ENCODE measurements around the gene MLKL.

MLKL gene

GRCh38 chr16:74700438-74701225 lies at the start of gene MLKL:
Gene MLKL (minus strand): TSS chr16:74700862. CDS start chr16:74695757, 5,105 bp downstream.
- no peak for TF ChIP-seq CTCF (IDR thresholded peaks at IDR 0.05; ENCODE audit: low read depth, low read length)

GRCh38 chr16:74749291-74750055 lies 48.8 kb upstream of the MLKL start:
- no peak overlapping the region for H3K4me3 ChIP-seq (ENCODE audit: low read depth, low read length)
- no peak for TF ChIP-seq CTCF (IDR thresholded peaks at IDR 0.05; ENCODE audit: low read depth, low read length)

More at GRCh38 chr16:74700438-74701225, at the start of gene MLKL:
- H3K4me3 ChIP-seq (ENCODE audit: low read depth, low read length): peak within 1 kb of the TSS; percentile 91

DNA sequence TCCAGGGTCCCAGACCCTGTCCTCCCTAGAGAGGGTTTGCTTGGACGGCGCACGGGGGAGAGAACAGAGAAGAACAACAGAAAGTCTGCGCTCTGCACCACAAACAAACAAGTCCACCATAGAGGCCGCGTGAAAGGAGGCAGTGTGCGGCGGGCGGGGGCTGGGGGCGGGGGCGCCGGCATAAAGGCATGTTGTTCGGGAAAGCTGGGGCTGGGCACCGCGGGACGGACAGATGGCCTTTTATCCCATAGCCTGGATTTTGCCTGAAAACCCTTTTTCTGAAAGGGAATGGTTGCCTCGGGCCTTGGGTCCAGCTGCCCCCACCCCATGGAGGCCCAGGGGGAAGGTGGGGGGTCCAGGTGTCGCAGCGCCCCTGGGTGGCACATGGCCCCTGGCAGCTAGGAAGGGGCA lies 48.0 kb upstream of the MLKL start:
- TF ChIP-seq CTCF (IDR thresholded peaks at IDR 0.05; ENCODE audit: low read depth, low read length): no peak
- H3K4me3 ChIP-seq (ENCODE audit: low read depth, low read length): no peak overlapping the region

DNA sequence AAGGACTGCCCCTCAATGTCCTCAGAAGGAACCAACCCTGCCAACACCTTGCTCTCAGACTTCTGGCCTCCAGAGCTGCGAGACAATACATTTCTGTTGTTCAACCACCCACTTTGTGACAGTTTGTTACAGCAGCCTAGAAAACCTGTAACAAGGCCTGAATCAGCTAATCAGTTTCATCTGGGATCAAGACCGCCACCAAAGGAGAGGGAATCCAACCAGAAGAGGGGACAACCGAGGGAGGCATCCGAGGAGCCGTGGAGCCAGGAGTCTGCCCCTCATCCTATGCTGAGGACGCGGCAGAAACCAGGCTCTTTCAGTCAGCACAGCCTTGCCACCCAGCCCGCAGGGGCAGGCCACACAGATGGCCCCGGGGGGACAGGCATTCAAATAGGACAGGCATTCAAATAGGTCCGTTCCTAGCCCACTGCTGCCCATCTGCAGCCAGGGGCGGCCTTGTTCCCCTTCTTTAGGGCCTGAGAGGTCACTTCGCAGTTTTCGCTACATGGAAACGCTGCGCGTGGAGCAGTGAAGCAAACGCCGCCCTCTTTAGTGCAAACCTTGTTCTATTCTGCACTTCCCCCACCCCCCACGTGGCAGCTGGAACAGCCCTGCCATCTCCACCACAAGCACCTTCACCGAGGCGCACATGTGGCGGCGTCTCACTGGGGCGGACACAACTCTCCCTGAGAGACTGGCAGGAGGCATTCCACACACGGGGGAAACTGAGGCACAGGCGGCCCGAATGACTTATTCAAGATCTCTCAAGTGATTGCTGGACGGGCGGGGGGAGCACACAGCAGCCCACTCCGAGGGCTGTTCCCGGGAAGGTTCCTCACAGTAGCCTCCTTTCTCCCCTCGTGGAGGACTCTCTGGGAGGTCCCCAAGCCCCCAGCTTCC lies 47.3 kb upstream of the MLKL start:
- no peak overlapping the region for H3K4me3 ChIP-seq (ENCODE audit: low read depth, low read length)
- TF ChIP-seq CTCF (IDR thresholded peaks at IDR 0.05; ENCODE audit: low read depth, low read length): no peak

DNA sequence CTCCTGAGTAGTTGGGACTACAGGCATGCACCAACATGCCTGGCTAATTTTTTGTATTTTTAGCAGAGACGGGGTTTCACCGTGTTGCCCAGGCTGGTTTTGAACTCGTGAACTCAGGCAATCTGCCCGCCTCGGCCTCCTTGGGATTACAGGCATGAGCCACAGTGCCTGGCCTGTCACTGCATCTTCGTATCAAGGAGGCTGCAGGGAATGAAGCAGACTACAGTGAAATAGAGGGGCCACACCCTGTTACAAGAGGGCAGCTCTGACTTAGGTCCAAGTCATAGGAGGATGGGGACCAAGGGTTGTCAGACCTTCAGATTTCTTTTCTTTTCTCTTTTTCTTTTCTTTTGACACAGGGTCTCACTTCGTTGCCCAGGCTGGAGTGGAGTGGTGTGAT lies 45.3 kb upstream of the MLKL start:
- TF ChIP-seq CTCF (IDR thresholded peaks at IDR 0.05; ENCODE audit: low read depth, low read length): no peak
- no peak overlapping the region for H3K4me3 ChIP-seq (ENCODE audit: low read depth, low read length)

- no peak overlapping the region for H3K4me3 ChIP-seq (ENCODE audit: low read depth, low read length)
- no peak for TF ChIP-seq CTCF (IDR thresholded peaks at IDR 0.05; ENCODE audit: low read depth, low read length)
Observed at GRCh38 chr16:74745109-74745615, 44.5 kb upstream of the MLKL start.

All from WI38 (cell line).